ENCODE measurements around the gene GALK2.

GRCh38 chr15:49313650-49314049 is 143.6 kb downstream of the GALK2 start:
- TF ChIP-seq PATZ1 (CRISPR knock-in tag; IDR thresholded peaks at IDR 0.05; ENCODE audit: borderline replicate concordance) (no peak), POU6F1 (CRISPR knock-in tag; IDR thresholded peaks at IDR 0.05; ENCODE audit: borderline replicate concordance, low read depth) (no peak)

Measured in SK-N-SH treated with all-trans-retinoic acid at 6 μM for 48 hours (cell line).